ENCODE measurements around the gene PHLPP1.
A peak's percentile ranks its signal among the peaks of the same experiment; 100 is the strongest.

Gene PHLPP1

DNA sequence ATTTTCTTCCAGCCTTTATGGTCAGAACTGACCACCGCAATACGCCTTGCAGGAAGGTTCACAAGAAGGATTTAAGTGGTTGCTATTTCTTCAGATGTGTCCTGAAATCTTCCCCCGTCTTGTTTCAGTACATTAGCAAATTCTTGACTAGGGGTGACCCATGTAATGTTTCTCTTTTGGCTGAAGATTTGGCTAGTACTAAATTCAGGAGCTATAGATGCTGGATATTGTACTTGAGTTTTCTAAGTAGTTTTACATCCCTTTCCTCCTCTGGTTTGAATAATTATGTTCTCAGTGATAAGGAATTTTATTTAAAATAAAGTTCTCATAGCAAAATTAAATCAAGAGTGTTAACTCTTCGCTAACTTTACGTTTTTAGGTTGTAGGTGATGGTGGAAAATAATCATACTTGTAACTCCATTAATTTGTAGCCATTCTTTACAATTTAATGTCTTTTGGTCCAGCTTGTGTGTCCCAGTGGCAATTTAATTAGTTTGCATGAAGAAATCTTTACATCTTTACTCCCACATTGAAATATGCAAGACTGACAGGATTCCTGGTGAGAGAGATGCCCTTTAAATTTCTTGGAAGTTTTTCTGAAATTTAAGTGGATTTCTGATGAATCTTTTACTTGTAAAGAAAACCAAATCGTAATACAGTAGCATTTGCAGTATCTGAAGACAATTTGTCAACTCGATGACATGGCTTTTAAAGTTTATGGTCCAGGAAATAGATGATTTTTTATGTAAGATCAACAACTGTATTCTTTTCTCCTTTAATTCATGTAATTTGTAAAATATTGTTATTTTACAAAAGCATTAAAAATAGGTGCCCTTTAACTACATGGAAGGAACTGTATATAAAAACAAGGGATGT, 2.8 kb downstream of the PHLPP1 start:
- peak overlapping the region; percentile 65 for H3K4me3 ChIP-seq (ENCODE audit: extremely low read depth, insufficient read depth, low read length, poor library complexity, severe bottlenecking)
- H3K9me3 ChIP-seq (ENCODE audit: control insufficient read depth, low read length) = no peaks in the 10 kb centered on the region
- peak overlapping the region; percentile 36 for H3K27ac ChIP-seq (ENCODE audit: low read depth, low read length, severe bottlenecking)
- peaks cover 28% of the 10 kb centered on the region for H3K4me1 ChIP-seq (ENCODE audit: control insufficient read depth, insufficient read depth, low read length, poor library complexity, severe bottlenecking)
- WGBS, 2 experiments (ENCODE audit: insufficient coverage in 2 of 2) = 10 to 12% methylated on average over 2 to 3 of the region's 7 CpGs
- no peaks in the 10 kb centered on the region for H3K36me3 ChIP-seq (ENCODE audit: control insufficient read depth, insufficient read depth, low read length)

DNA sequence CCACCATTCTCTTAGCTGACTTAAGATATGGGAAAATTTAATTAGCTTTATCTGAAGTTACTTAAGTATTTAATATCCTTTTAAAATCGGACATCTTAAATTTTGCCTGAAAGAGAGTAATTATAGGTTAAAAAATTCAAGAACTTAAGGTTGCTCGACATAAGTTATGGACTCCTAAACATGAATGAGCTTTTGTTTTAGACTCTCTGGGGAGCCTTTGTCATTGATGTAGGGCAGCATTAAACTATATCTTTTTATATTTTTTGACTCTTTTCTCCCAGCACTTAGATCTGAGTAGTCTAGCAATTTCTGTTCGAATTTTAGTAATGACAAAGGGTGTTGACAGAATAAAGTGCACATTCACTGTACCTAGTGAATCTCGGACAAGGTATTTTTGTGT, 4.7 kb downstream of the PHLPP1 start:
- Histone ChIP-seq H3K9me3 (ENCODE audit: control insufficient read depth, low read length) (no peaks in the 10 kb centered on the region), H3K4me3 (ENCODE audit: extremely low read depth, insufficient read depth, low read length, poor library complexity, severe bottlenecking) (peak overlapping the region; percentile 26), H3K27ac (ENCODE audit: low read depth, low read length, severe bottlenecking) (peak overlapping the region; percentile 45), H3K36me3 (ENCODE audit: control insufficient read depth, insufficient read depth, low read length) (no peaks in the 10 kb centered on the region), H3K4me1 (ENCODE audit: control insufficient read depth, insufficient read depth, low read length, poor library complexity, severe bottlenecking) (peaks cover 32% of the 10 kb centered on the region)
- WGBS, 2 experiments (ENCODE audit: insufficient coverage in 2 of 2) = 0% methylated on average over 1 of the region's 4 CpGs; no CpG with 5 or more reads in 1 of the 2 experiments

DNA sequence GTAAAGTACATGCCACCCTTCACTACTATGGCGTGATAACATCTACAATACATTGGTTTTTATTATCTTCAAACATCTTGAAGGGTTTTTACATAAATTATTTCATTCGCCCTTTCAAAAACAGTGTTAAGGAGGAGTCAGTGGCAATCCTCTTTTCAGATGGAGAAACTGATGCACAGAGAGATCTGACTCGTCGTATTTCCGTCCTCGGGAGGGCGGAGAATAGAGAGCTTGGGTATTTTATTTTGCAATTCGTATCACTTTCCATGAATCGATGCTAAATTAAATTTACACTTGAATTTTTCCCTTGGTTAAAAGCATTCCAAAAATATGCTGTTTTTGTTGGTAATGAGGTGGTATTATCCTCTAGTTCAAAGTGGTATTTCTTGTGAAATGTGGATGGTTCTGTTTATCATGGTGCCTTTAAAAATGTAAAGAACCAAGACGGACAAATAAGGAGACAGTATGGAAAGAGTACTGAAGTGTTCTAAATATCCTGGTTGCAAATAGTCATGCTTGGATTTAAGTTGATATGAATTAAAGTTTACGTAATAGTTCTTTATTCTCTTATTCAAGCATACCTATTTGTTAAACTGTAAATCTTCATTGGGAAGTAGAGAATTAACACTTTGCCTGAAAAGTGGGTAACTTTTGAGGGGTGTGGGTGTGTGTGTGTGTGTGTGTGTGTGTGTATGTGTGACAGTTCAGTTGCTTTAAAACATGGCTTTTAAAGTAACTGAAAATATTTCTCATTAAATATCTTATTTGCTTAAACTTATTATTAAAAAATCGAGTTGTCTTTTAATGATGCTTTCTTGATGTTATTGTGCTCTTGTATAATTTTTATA, 5.6 kb downstream of the PHLPP1 start:
- H3K4me3 ChIP-seq (ENCODE audit: extremely low read depth, insufficient read depth, low read length, poor library complexity, severe bottlenecking) = peak overlapping the region; percentile 26
- H3K27ac ChIP-seq (ENCODE audit: low read depth, low read length, severe bottlenecking) = peak overlapping the region; percentile 31
- 16 to 31% methylated on average over 1 to 5 of the region's 12 CpGs for WGBS, 2 experiments (ENCODE audit: insufficient coverage in 2 of 2)
- H3K36me3 ChIP-seq (ENCODE audit: control insufficient read depth, insufficient read depth, low read length) = no peaks in the 10 kb centered on the region
- H3K9me3 ChIP-seq (ENCODE audit: control insufficient read depth, low read length) = no peaks in the 10 kb centered on the region
- peaks cover 32% of the 10 kb centered on the region for H3K4me1 ChIP-seq (ENCODE audit: control insufficient read depth, insufficient read depth, low read length, poor library complexity, severe bottlenecking)

DNA sequence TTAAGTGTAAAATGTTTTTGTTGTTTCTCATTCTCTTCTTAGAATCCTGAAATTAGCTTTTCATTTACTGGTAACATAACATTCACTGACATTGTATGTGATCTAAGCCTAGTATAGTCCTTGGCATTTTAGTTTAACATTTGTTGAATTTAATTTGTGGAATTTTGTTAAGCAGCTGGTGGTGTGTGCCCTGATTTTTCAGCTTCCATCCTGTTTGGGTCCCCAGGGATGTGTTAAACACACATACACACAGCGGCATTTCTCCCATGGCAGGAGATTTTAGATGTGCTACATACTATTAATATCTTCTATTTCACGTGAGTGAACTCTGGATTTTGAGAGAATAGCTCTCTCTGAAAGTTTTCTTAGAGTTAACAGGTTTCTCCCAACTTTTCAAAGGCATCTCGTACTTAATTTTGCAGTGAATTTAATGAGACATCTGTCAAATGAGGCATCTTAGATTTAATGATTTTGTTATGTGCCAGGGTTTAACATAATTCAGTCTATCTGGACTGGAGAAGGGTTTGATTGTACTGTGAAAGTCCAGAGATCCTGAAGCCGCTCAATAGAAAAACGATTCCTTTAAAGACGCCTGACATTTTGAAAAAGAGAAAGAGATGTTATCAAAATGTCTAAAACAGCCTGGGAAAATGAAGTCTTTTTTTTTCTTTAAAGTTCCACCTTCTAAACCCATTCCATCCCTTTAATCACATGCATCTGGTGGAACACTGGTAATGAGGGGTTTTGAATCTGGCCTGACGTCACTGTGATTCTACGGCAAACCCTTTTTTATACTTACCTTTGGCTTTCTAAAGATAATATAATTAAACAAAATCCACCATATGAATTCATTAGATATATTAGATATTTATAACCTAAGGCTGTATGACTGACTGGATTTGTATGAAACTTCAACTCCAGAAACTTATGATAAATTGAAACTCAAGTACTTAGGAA, 6.8 kb downstream of the PHLPP1 start:
- 85 to 100% methylated on average over 1 to 3 of the region's 8 CpGs for WGBS, 2 experiments (ENCODE audit: insufficient coverage in 2 of 2)
- peak overlapping the region; percentile 7 for H3K27ac ChIP-seq (ENCODE audit: low read depth, low read length, severe bottlenecking)
- H3K4me3 ChIP-seq (ENCODE audit: extremely low read depth, insufficient read depth, low read length, poor library complexity, severe bottlenecking) = no peak overlapping the region
- H3K4me1 ChIP-seq (ENCODE audit: control insufficient read depth, insufficient read depth, low read length, poor library complexity, severe bottlenecking) = peaks cover 32% of the 10 kb centered on the region
- no peaks in the 10 kb centered on the region for H3K9me3 ChIP-seq (ENCODE audit: control insufficient read depth, low read length)
- no peaks in the 10 kb centered on the region for H3K36me3 ChIP-seq (ENCODE audit: control insufficient read depth, insufficient read depth, low read length)

DNA sequence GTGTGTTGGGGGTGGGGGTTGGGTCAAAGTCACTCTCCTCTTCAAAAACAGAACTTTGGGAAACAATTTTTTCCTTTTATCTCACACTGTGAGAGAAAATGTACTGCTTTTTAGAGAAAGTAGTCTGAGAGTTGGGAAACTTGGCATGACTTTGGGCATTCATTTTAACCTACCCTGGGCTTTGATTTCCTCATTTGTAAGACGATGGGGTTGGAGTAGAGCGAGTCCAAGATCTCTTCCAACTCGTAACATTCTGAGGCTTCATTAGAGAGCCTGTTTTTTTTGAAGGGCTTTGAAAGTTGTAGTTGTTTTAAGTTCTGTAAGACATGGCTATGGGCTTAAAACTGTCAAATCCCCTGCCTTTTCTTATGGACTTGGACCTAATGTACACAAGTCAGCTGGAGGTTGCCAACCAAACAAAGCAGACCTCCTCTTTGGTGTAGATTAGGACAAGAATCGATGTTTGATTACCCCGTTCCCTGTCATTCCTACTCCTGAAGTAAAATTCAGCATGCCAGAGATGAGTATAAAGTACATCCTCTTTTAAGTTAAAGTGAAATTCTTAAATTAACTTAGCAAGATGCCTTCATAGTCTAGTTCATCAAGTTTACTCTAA, 8.4 kb downstream of the PHLPP1 start:
- Histone ChIP-seq H3K36me3 (ENCODE audit: control insufficient read depth, insufficient read depth, low read length) (no peaks in the 10 kb centered on the region), H3K27ac (ENCODE audit: low read depth, low read length, severe bottlenecking) (peak overlapping the region; percentile 30), H3K4me1 (ENCODE audit: control insufficient read depth, insufficient read depth, low read length, poor library complexity, severe bottlenecking) (peaks cover 32% of the 10 kb centered on the region), H3K4me3 (ENCODE audit: extremely low read depth, insufficient read depth, low read length, poor library complexity, severe bottlenecking) (no peak overlapping the region), H3K9me3 (ENCODE audit: control insufficient read depth, low read length) (no peaks in the 10 kb centered on the region)
- 59 to 66% methylated on average over 3 of the region's 5 CpGs for WGBS, 2 experiments (ENCODE audit: insufficient coverage in 2 of 2)

DNA sequence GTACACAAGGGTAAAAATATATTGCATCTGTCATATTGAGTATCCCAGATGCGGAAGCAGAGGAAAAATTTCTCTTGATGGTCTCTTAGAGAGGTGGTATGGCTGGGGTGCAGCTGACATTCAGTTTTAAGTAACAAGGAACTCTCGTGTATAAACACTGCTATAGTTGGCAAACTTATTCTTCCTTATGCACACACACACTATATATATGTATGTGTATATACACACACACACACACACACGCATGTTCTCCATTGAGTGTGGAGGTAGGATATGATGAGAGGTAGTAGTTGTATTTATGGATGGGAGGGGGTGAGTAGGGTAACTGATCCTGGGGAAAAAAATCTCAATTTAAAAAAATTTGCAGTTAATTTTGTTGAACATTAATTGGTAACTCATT, 10.6 kb downstream of the PHLPP1 start:
- Histone ChIP-seq H3K36me3 (ENCODE audit: control insufficient read depth, insufficient read depth, low read length) (peaks cover 9% of the 10 kb centered on the region), H3K9me3 (ENCODE audit: control insufficient read depth, low read length) (peaks cover 3% of the 10 kb centered on the region), H3K4me3 (ENCODE audit: extremely low read depth, insufficient read depth, low read length, poor library complexity, severe bottlenecking) (no peak overlapping the region), H3K4me1 (ENCODE audit: control insufficient read depth, insufficient read depth, low read length, poor library complexity, severe bottlenecking) (peaks cover 22% of the 10 kb centered on the region), H3K27ac (ENCODE audit: low read depth, low read length, severe bottlenecking) (no peak overlapping the region)
- WGBS, 2 experiments (ENCODE audit: insufficient coverage in 2 of 2) = 100% methylated on average over 1 of the region's 3 CpGs; no CpG with 5 or more reads in 1 of the 2 experiments

DNA sequence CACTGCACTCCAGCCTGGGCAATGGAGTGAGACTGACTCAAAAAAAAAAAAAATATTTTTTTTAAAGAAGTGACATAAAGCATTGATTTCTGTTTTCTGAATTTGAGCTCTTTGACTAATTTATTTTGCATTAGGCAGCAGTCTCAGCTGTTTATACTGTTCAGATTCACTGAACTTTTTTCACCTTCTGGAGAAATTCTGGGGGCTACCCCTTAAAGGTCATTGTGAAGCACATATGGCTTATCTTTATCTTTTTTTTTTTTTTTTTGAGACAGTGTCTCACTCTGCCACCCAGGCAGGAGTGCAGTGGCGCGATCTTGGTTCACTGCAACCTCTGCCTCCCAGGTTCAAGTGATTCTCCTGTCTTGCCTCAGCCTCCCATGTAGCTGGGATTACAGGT, 12.9 kb downstream of the PHLPP1 start:
- Histone ChIP-seq H3K27ac (ENCODE audit: low read depth, low read length, severe bottlenecking) (no peak overlapping the region), H3K4me3 (ENCODE audit: extremely low read depth, insufficient read depth, low read length, poor library complexity, severe bottlenecking) (no peak overlapping the region), H3K36me3 (ENCODE audit: control insufficient read depth, insufficient read depth, low read length) (peaks cover 26% of the 10 kb centered on the region), H3K4me1 (ENCODE audit: control insufficient read depth, insufficient read depth, low read length, poor library complexity, severe bottlenecking) (peaks cover 8% of the 10 kb centered on the region), H3K9me3 (ENCODE audit: control insufficient read depth, low read length) (peaks cover 21% of the 10 kb centered on the region)
- 100% methylated on average over 2 of the region's 2 CpGs; no CpG with 5 or more reads in 1 of the 2 experiments for WGBS, 2 experiments (ENCODE audit: insufficient coverage in 2 of 2)

DNA sequence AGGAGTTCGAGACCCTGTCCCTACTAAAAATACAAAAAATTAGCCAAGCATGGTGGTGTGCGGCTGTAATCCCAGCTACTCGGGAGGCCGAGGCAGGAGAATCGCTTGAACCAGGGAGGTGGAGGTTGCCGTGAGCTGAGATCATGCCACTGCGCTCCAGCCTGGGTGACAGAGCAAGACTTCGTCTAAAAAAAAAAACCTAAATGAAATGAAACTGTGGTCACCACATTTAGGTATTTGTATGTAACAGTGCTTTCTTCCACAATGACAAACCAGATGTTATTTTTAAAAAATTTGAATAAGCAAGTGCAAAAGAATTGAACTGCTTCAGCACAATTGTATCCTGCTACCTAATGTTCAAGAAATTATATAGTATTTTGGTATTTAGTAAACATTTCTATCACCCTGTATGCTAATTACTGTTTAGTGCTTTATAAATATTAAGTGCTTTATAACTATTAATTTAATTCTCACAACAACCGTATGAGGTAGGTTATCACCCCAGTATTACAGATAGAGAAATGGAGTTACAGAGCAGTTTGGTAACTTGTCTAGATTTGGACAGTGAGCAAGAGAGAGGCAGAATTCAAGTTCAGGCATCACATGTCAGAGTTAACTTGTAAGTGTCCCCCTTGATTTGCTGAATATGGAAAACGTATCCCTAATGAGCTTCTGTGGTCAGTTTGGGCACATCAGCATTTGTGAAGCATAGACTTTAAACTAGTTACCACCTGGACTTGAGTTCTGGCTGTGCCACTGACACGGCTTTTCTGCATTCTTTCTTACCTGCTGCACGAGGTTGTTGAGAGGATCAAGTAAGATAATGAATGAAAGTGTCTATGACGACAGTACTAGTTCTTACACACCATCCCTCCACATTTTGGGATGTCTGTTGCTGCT, 14.4 kb downstream of the PHLPP1 start:
- Histone ChIP-seq H3K9me3 (ENCODE audit: control insufficient read depth, low read length) (peaks cover 21% of the 10 kb centered on the region), H3K36me3 (ENCODE audit: control insufficient read depth, insufficient read depth, low read length) (peaks cover 26% of the 10 kb centered on the region), H3K27ac (ENCODE audit: low read depth, low read length, severe bottlenecking) (no peak overlapping the region), H3K4me3 (ENCODE audit: extremely low read depth, insufficient read depth, low read length, poor library complexity, severe bottlenecking) (no peak overlapping the region), H3K4me1 (ENCODE audit: control insufficient read depth, insufficient read depth, low read length, poor library complexity, severe bottlenecking) (no peaks in the 10 kb centered on the region)
- 90 to 95% methylated on average over 7 to 9 of the region's 13 CpGs for WGBS, 2 experiments (ENCODE audit: insufficient coverage in 2 of 2)

DNA sequence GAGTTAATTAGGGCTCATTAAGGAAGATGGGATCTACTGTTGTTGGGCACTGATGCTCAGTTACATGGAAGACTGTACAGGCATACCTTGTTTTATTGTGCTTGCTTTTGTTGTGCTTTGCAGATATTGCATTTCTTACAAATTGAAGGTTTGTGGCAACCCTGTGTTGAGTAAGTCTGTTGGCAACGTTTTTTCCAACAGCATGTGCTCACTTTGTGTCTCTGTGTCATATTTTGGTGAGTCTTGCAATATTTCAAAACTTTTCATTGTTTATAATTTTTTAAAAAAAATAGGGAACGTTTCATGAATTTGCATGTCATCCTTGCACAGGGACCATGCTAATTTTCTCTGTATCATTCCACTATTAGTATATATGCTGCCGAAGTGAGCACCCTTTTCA, 15.6 kb downstream of the PHLPP1 start:
- H3K36me3 ChIP-seq (ENCODE audit: control insufficient read depth, insufficient read depth, low read length) = peaks cover 26% of the 10 kb centered on the region
- 100% methylated on average over 1 of the region's 3 CpGs; no CpG with 5 or more reads in 1 of the 2 experiments for WGBS, 2 experiments (ENCODE audit: insufficient coverage in 2 of 2)
- no peak overlapping the region for H3K27ac ChIP-seq (ENCODE audit: low read depth, low read length, severe bottlenecking)
- H3K4me1 ChIP-seq (ENCODE audit: control insufficient read depth, insufficient read depth, low read length, poor library complexity, severe bottlenecking) = no peaks in the 10 kb centered on the region
- peaks cover 21% of the 10 kb centered on the region for H3K9me3 ChIP-seq (ENCODE audit: control insufficient read depth, low read length)
- no peak overlapping the region for H3K4me3 ChIP-seq (ENCODE audit: extremely low read depth, insufficient read depth, low read length, poor library complexity, severe bottlenecking)

Measured in mesodermal cell (in vitro differentiated cells).